ENCODE results near the gene THRB.

The THRB gene

GRCh38 chr3:24396338-24396737 lies 98.3 kb downstream of the THRB start:
- no peaks in the 10 kb centered on the region for H3K9me2 ChIP-seq (replicated peaks; ENCODE audit: low read depth, low read length)

GRCh38 chr3:24394754-24395153 lies 99.9 kb downstream of the THRB start:
- Histone ChIP-seq H3K36me3 (ENCODE audit: insufficient read depth, low read length) (no peaks in the 10 kb centered on the region), H3K9me2 (replicated peaks; ENCODE audit: low read depth, low read length) (no peaks in the 10 kb centered on the region), H3F3A (ENCODE audit: low read depth) (no peaks in the 10 kb centered on the region), H3K9ac (ENCODE audit: low read depth, low read length, poor library complexity, severe bottlenecking) (no peak overlapping the region), H4K20me1 (ENCODE audit: insufficient read depth, low read length, poor library complexity, severe bottlenecking) (no peaks in the 10 kb centered on the region), H3K79me2 (ENCODE audit: insufficient read depth, low read length) (no peaks in the 10 kb centered on the region), H2AFZ (ENCODE audit: low read length) (no peak overlapping the region), H3K9me3 (ENCODE audit: insufficient read depth, low read depth, low read length) (peaks cover 2% of the 10 kb centered on the region; the same call in 1 of the 2 replicates), H3K27me3 (ENCODE audit: insufficient read depth, low read length, poor library complexity, severe bottlenecking) (no peaks in the 10 kb centered on the region), H3K4me1 (ENCODE audit: insufficient read depth, low read length, poor library complexity, severe bottlenecking) (no peaks in the 10 kb centered on the region), H3K4me2 (ENCODE audit: low read depth, low read length, poor library complexity, severe bottlenecking) (no peak overlapping the region), H3K4me3 (ENCODE audit: low read length, poor library complexity, severe bottlenecking) (no peak overlapping the region)
- no peak for TF ChIP-seq EZH2phosphoT487 (IDR thresholded peaks at IDR 0.05; ENCODE audit: borderline replicate concordance)
- TF ChIP-seq, protein P1, sequence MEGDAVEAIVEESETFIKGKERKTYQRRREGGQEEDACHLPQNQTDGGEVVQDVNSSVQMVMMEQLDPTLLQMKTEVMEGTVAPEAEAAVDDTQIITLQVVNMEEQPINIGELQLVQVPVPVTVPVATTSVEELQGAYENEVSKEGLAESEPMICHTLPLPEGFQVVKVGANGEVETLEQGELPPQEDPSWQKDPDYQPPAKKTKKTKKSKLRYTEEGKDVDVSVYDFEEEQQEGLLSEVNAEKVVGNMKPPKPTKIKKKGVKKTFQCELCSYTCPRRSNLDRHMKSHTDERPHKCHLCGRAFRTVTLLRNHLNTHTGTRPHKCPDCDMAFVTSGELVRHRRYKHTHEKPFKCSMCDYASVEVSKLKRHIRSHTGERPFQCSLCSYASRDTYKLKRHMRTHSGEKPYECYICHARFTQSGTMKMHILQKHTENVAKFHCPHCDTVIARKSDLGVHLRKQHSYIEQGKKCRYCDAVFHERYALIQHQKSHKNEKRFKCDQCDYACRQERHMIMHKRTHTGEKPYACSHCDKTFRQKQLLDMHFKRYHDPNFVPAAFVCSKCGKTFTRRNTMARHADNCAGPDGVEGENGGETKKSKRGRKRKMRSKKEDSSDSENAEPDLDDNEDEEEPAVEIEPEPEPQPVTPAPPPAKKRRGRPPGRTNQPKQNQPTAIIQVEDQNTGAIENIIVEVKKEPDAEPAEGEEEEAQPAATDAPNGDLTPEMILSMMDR (conservative IDR thresholded peaks at IDR 0.05; ENCODE audit: low read length): no peak

More at GRCh38 chr3:24396338-24396737, 98.3 kb downstream of the THRB start:
- TF ChIP-seq, protein P1 (conservative IDR thresholded peaks at IDR 0.05; ENCODE audit: low read length): no peak
- peaks cover 2% of the 10 kb centered on the region; the same call in 1 of the 2 replicates for H3K9me3 ChIP-seq (ENCODE audit: insufficient read depth, low read depth, low read length)
- no peak overlapping the region for H2AFZ ChIP-seq (ENCODE audit: low read length)
- H3K4me3 ChIP-seq (ENCODE audit: low read length, poor library complexity, severe bottlenecking): no peak overlapping the region
- no peaks in the 10 kb centered on the region for H4K20me1 ChIP-seq (ENCODE audit: insufficient read depth, low read length, poor library complexity, severe bottlenecking)
- no peaks in the 10 kb centered on the region for H3K79me2 ChIP-seq (ENCODE audit: insufficient read depth, low read length)
- H3K27me3 ChIP-seq (ENCODE audit: insufficient read depth, low read length, poor library complexity, severe bottlenecking): no peaks in the 10 kb centered on the region
- H3K9ac ChIP-seq (ENCODE audit: low read depth, low read length, poor library complexity, severe bottlenecking): no peak overlapping the region
- H3F3A ChIP-seq (ENCODE audit: low read depth): no peaks in the 10 kb centered on the region
- no peaks in the 10 kb centered on the region for H3K36me3 ChIP-seq (ENCODE audit: insufficient read depth, low read length)
- no peak overlapping the region for H3K4me2 ChIP-seq (ENCODE audit: low read depth, low read length, poor library complexity, severe bottlenecking)
- no peaks in the 10 kb centered on the region for H3K4me1 ChIP-seq (ENCODE audit: insufficient read depth, low read length, poor library complexity, severe bottlenecking)

GRCh38 chr3:24393316-24393715 lies 101.3 kb downstream of the THRB start:
- H4K20me1 ChIP-seq (ENCODE audit: insufficient read depth, low read length, poor library complexity, severe bottlenecking): no peaks in the 10 kb centered on the region
- no peaks in the 10 kb centered on the region for H3K9me2 ChIP-seq (replicated peaks; ENCODE audit: low read depth, low read length)
- H3K4me2 ChIP-seq (ENCODE audit: low read depth, low read length, poor library complexity, severe bottlenecking): no peak overlapping the region
- H3K27me3 ChIP-seq (ENCODE audit: insufficient read depth, low read length, poor library complexity, severe bottlenecking): no peaks in the 10 kb centered on the region
- H3K4me3 ChIP-seq (ENCODE audit: low read length, poor library complexity, severe bottlenecking): no peak overlapping the region
- no peaks in the 10 kb centered on the region for H3F3A ChIP-seq (ENCODE audit: low read depth)
- no peak for TF ChIP-seq EZH2phosphoT487 (IDR thresholded peaks at IDR 0.05; ENCODE audit: borderline replicate concordance)
- peaks cover 2% of the 10 kb centered on the region; the same call in 1 of the 2 replicates for H3K9me3 ChIP-seq (ENCODE audit: insufficient read depth, low read depth, low read length)
- H3K79me2 ChIP-seq (ENCODE audit: insufficient read depth, low read length): no peaks in the 10 kb centered on the region
- no peaks in the 10 kb centered on the region for H3K36me3 ChIP-seq (ENCODE audit: insufficient read depth, low read length)
- no peak overlapping the region for H2AFZ ChIP-seq (ENCODE audit: low read length)
- no peak overlapping the region for H3K9ac ChIP-seq (ENCODE audit: low read depth, low read length, poor library complexity, severe bottlenecking)
- no peaks in the 10 kb centered on the region for H3K4me1 ChIP-seq (ENCODE audit: insufficient read depth, low read length, poor library complexity, severe bottlenecking)

Data from Loucy (cell line).